Suprapubic skin (tissue), 4 donors: ENCODE data around the gene THEM4. TPM values are rescaled to one million over a fixed set of nuclear protein-coding genes. Genes with fewer than 3 reads are reported as not detected.

Experiments
- DNase-seq, 2 donors: peaks; one replicate each; pipeline ENCODE4 v3.0.0-alpha.2; 2019; ENCODE audit warnings: low spot score in 2 of 2
- H3K27ac ChIP-seq: fragments of 200-600 bp; sonication (generic); one replicate; pipeline ENCODE4 v1.5.1; 2019
- H3K27me3 ChIP-seq: fragments of 200-600 bp; sonication (generic); one replicate; pipeline ENCODE4 v1.5.1; 2019
- H3K36me3 ChIP-seq: fragments of 200-600 bp; sonication (generic); one replicate; pipeline ENCODE4 v1.5.1; 2019
- H3K4me1 ChIP-seq: fragments of 200-600 bp; sonication (generic); one replicate; pipeline ENCODE4 v1.5.1; 2019
- H3K4me3 ChIP-seq: fragments of 200-600 bp; sonication (generic); one replicate; pipeline ENCODE4 v1.5.1; 2019; ENCODE audit warnings: mild to moderate bottlenecking
- H3K9me3 ChIP-seq: fragments of 200-600 bp; sonication (generic); one replicate; pipeline ENCODE4 v1.5.1; 2019
- EP300 ChIP-seq: sonication (generic); formaldehyde crosslinking; IDR thresholded peaks from one replicate; pipeline ENCODE4 v1.6.1; 2017; ENCODE audit warnings: antibody characterized with exemption
- POLR2A ChIP-seq, 2 donors: fragments of 450-650 bp; IDR thresholded peaks; one replicate each; pipeline ENCODE4 v1.6.1; 2017; ENCODE audit warnings: antibody characterized with exemption in 2 of 2, mild to moderate bottlenecking in 2 of 2, moderate library complexity in 2 of 2
- POLR2AphosphoS5 ChIP-seq, 3 donors: sonication (generic); formaldehyde crosslinking; IDR thresholded peaks; one replicate each; pipeline ENCODE4 v1.6.1; 2017; ENCODE audit warnings: antibody characterized with exemption in 3 of 3
- WGBS: methylation state at CpG from one replicate; pipeline ENCODE4 v1.1.5; 2018; 5-methylcytosine and 5-hydroxymethylcytosine counted together
- total RNA-seq, 4 donors: library from RNA; depleted of rRNA; stranded (reverse); fragments of >200 nt; gene quantifications; one replicate each; pipeline ENCODE4 v1.1.0, GENCODE V29; 2016
- TF ChIP-seq, protein P1 (sequence below), 2 donors: fragments of 200-600 bp in 1 of 2; fragments of 450-650 bp in 1 of 2; sonication (generic) in 1 of 2; IDR thresholded peaks; one replicate each; pipeline ENCODE4 v1.5.1; 2016 to 2019; ENCODE audit warnings: antibody characterized with exemption in 2 of 2, mild to moderate bottlenecking in 1 of 2, moderate library complexity in 1 of 2

THEM4 gene
- total RNA-seq, 4 donors from 2014 or later, result 6.7 to 31.5 (median 8.9) TPM

DNA sequence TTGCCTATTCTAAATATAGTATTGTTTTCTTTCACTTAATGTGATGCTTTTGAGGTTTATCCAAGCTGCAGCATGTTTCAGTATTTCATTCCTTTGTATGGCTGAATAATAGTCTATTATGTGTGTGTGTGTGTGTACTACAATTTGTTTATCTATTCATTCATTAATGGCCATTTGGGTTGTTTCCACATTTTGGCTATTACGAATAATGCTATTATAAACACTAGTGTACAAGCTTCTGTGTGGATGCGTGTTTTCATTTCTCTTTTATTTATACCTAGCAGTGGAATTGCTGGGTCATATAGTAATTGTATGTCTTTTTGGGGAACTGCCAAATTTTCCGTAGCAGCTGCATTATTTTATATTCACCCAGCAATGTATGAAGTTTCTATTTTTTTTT is 40.8 kb downstream of the THEM4 start:
- TF ChIP-seq POLR2AphosphoS5 (IDR thresholded peaks at IDR 0.05) (no peak), EP300 (no peak), POLR2A (IDR thresholded peaks at IDR 0.05) (no peak)
- TF ChIP-seq, protein P1, sequence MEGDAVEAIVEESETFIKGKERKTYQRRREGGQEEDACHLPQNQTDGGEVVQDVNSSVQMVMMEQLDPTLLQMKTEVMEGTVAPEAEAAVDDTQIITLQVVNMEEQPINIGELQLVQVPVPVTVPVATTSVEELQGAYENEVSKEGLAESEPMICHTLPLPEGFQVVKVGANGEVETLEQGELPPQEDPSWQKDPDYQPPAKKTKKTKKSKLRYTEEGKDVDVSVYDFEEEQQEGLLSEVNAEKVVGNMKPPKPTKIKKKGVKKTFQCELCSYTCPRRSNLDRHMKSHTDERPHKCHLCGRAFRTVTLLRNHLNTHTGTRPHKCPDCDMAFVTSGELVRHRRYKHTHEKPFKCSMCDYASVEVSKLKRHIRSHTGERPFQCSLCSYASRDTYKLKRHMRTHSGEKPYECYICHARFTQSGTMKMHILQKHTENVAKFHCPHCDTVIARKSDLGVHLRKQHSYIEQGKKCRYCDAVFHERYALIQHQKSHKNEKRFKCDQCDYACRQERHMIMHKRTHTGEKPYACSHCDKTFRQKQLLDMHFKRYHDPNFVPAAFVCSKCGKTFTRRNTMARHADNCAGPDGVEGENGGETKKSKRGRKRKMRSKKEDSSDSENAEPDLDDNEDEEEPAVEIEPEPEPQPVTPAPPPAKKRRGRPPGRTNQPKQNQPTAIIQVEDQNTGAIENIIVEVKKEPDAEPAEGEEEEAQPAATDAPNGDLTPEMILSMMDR (IDR thresholded peaks at IDR 0.05), result no peak
- Histone ChIP-seq H3K27me3 (no peaks in the 10 kb centered on the region), H3K4me1 (peaks cover 18% of the 10 kb centered on the region), H3K9me3 (no peaks in the 10 kb centered on the region), H3K27ac (no peak overlapping the region), H3K36me3 (peaks cover 3% of the 10 kb centered on the region), H3K4me3 (no peak overlapping the region)
- DNase-seq, result no peak
- 25% methylated on average over 3 of the region's 3 CpGs for WGBS

DNA sequence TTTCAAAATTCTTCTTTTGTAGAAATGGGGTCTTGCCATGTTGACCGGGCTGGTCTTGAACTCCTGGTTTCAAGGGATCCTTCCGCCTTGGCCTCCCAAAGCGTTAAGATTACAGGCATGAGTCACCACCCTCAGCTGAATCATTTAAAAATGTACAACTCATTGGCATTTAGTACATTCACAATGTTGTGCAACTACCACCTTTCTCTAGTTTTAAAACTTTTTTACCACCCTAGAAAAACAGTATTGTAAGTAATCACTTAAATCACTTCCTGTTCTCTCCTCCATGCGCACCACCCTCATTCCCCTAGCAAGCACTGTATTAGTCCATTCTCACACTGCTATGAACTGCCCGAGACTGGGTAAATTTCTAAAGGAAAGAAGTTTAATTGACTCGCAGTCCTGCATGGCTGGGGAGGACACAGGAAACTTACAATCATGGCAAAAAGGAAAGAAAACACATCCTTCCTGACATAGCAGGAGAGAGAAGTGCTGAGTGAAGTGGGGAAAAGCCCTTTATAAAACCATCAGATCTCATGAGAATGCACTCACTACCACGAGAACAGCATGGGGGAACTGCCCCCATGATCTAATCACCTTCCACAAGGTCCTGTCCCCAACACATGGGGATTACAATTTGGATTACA is 41.4 kb downstream of the THEM4 start:
- H3K4me1 ChIP-seq, result peaks cover 18% of the 10 kb centered on the region
- H3K36me3 ChIP-seq, result no peaks in the 10 kb centered on the region
- H3K27ac ChIP-seq, result no peak overlapping the region
- WGBS, result 70% methylated on average over 7 of the region's 7 CpGs
- TF ChIP-seq POLR2A (IDR thresholded peaks at IDR 0.05) (no peak), EP300 (no peak), POLR2AphosphoS5 (IDR thresholded peaks at IDR 0.05) (no peak)
- TF ChIP-seq, protein P1 (IDR thresholded peaks at IDR 0.05), result no peak
- H3K27me3 ChIP-seq, result no peaks in the 10 kb centered on the region
- DNase-seq, result no peak
- no peak overlapping the region for H3K4me3 ChIP-seq
- H3K9me3 ChIP-seq, result no peaks in the 10 kb centered on the region

GRCh38 chr1:151867321-151867720 is 42.0 kb downstream of the THEM4 start:
- no peaks in the 10 kb centered on the region for H3K36me3 ChIP-seq
- no peak overlapping the region for H3K27ac ChIP-seq
- DNase-seq, result no peak
- WGBS, result 43% methylated on average over 2 of the region's 2 CpGs
- H3K4me3 ChIP-seq, result no peak overlapping the region
- H3K27me3 ChIP-seq, result no peaks in the 10 kb centered on the region
- H3K9me3 ChIP-seq, result no peaks in the 10 kb centered on the region
- TF ChIP-seq POLR2AphosphoS5 (IDR thresholded peaks at IDR 0.05), result no peak
- no peak for TF ChIP-seq EP300
- no peak for TF ChIP-seq POLR2A (IDR thresholded peaks at IDR 0.05)
- TF ChIP-seq, protein P1 (IDR thresholded peaks at IDR 0.05), result no peak
- peaks cover 18% of the 10 kb centered on the region for H3K4me1 ChIP-seq

DNA sequence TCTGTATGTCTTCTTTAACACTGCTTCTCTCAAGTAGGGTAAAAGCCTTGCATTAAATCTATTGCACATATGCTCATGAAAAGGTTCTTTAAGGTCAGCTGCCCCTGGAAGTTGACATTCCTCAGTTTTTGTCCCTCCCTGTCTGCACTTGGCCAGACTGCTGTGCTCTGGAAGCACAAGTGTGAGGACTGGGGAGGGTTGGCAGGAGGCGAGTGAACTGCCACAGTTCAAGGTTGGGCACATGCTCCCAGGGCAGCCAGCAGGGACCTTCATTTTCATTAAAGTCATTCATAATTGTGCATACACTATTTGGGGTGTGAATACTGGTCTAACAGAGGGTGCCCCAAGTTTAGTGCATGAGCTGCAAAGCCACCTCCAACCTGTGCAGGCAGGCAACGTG is 44.9 kb downstream of the THEM4 start:
- TF ChIP-seq EP300 (no peak), POLR2AphosphoS5 (IDR thresholded peaks at IDR 0.05) (no peak), POLR2A (IDR thresholded peaks at IDR 0.05) (no peak)
- TF ChIP-seq, protein P1 (IDR thresholded peaks at IDR 0.05), result no peak
- Histone ChIP-seq H3K4me3 (no peak overlapping the region), H3K36me3 (no peaks in the 10 kb centered on the region), H3K27ac (no peak overlapping the region), H3K9me3 (no peaks in the 10 kb centered on the region), H3K4me1 (peaks cover 27% of the 10 kb centered on the region), H3K27me3 (no peaks in the 10 kb centered on the region)
- DNase-seq, result no peak
- WGBS, result 50% methylated on average over 2 of the region's 2 CpGs

- no peak overlapping the region for H3K27ac ChIP-seq
- no peaks in the 10 kb centered on the region for H3K9me3 ChIP-seq
- no peak overlapping the region for H3K4me3 ChIP-seq
- no peak for TF ChIP-seq POLR2A (IDR thresholded peaks at IDR 0.05)
- no peak for TF ChIP-seq POLR2AphosphoS5 (IDR thresholded peaks at IDR 0.05)
- no peak for TF ChIP-seq EP300
- TF ChIP-seq, protein P1 (IDR thresholded peaks at IDR 0.05), result no peak
- no peak for DNase-seq
- peaks cover 37% of the 10 kb centered on the region for H3K4me1 ChIP-seq
- no peaks in the 10 kb centered on the region for H3K36me3 ChIP-seq
- no peaks in the 10 kb centered on the region for H3K27me3 ChIP-seq
Measured at GRCh38 chr1:151862604-151863003, 46.7 kb downstream of the THEM4 start.
